Mucosa of descending colon (tissue), 3 donors: ENCODE data around the gene EML3. TPM values are rescaled to one million over a fixed set of nuclear protein-coding genes. Genes with fewer than 3 reads are reported as not detected.
A peak's percentile ranks its signal among the peaks of the same experiment; 100 is the strongest.

Experiments used
- ATAC-seq: fragments of 200-7000 bp; cut with Tn5 transposase; one replicate; pipeline ENCODE4 v1.9.1; 2020; ENCODE audit warnings: mild to moderate bottlenecking, moderate library complexity
- DNase-seq, 3 donors: peaks; one replicate each; pipeline ENCODE4 v3.0.0-alpha.2; 2020
- H3K36me3 ChIP-seq: fragments of 200-600 bp; one replicate; pipeline ENCODE4 v1.8.0; 2021; ENCODE audit warnings: low read depth, mild to moderate bottlenecking
- H3K4me1 ChIP-seq: fragments of 200-600 bp; one replicate; pipeline ENCODE4 v1.8.0; 2021; ENCODE audit warnings: low read depth, mild to moderate bottlenecking
- H3K4me3 ChIP-seq: fragments of 200-600 bp; one replicate; pipeline ENCODE4 v1.8.0; 2021; ENCODE audit warnings: mild to moderate bottlenecking
- H3K9me3 ChIP-seq: fragments of 200-600 bp; one replicate; pipeline ENCODE4 v1.8.0; 2021; ENCODE audit warnings: mild to moderate bottlenecking
- CTCF ChIP-seq: fragments of 200-600 bp; IDR thresholded peaks from one replicate; pipeline ENCODE4 v1.8.0; 2022; ENCODE audit warnings: antibody characterized with exemption, mild to moderate bottlenecking
- intact Hi-C, 2 donors: fragments of 100-400 bp; cut with DNase I in 1 of 2; cut with micrococcal nuclease in 1 of 2; formaldehyde crosslinking; loops; one replicate each; pipeline versions ENCODE4 v1.11.0 to v1.11.1; 2022; cut with DNase I, micrococcal nuclease
- total RNA-seq, 3 donors: library from RNA; stranded (reverse); fragmentation: NEBNext Ultra II Directional in 2 of 3; extraction: Animal tissue kit (Norgen Biotek cat#: 25700) in 2 of 3; gene quantifications; one replicate each; pipeline versions ENCODE4 v1.2.1 to v1.2.4, GENCODE V29; 2021 to 2023
- donor health status: DM: no; HTN: no; CAD: no; lungs with moderate emphysema.
- donor health status: DM: no; HTN: no; CAD: no.
- donor health status: DM: no; HTN: yes; CAD: no.

Gene EML3
- total RNA-seq, 3 donors from 2014 or later, result 54.6 to 57.7 (median 57.7) TPM

DNA sequence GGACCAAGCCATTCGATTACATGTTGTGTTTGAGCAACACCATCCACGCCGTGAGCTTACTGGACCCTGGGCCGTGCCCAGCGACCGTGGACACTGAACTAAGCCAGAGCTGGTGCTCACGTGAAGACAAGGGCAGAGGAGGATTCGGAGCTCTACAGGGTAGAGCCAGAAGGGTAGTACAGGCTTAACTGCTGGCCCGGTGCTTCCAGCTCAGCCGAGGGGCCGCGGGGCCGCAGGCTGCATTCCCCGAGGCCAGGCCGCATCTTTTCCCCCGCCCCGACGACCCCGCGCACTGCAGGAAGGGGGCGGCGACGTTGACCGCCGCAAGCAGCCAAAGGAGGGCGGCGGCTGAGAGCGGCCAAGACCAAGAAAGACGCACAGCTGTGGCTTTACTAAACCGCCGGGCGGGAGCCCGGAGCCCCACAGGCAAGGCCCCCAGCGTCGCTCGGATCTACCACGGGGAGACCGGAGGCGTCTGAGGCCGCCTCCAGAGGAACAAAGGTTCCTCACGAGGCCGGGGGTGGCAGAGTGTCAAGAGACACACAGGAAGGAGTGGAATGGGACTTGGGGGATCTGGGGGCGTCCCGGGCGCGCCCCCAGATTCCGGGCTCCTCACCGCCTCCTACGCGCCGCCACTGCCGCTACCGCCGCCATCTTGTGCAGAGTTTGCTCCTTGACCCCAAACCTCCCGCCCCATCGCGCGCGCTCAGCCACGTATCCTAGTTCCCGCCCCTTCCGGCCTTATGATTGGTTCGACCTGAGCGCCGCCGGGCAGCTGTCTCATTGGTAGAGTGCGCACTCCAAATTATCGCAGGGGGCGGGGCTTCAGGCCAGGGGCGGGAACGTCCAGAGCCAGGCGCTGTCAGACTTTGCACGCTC lies 33.6 kb upstream of the EML3 start, which contains the start of gene GANAB:
TSS of gene GANAB (minus strand) at position 668 of the 879 bp plus-strand sequence. CDS start at position 654, 14 bp downstream.
- Histone ChIP-seq H3K9me3 (no peaks in the 10 kb centered on the region), H3K36me3 (no peaks in the 10 kb centered on the region), H3K4me1 (peaks cover 22% of the 10 kb centered on the region), H3K4me3 (peak within 1 kb of the TSS; percentile 92)
- intact Hi-C loops, result no loop called here
- TF ChIP-seq CTCF, result no peak
- DNase-seq (peak; percentile 99 to 100 (median 100)), ATAC-seq (peak; percentile 99)

- DNase-seq (no peak), ATAC-seq (peak; percentile 11)
- TF ChIP-seq CTCF, result no peak
- H3K36me3 ChIP-seq, result no peaks in the 10 kb centered on the region
- intact Hi-C loops, result no loop called here
- no peaks in the 10 kb centered on the region for H3K9me3 ChIP-seq
- peak overlapping the region; percentile 92 for H3K4me3 ChIP-seq
- peaks cover 22% of the 10 kb centered on the region for H3K4me1 ChIP-seq
Observed at GRCh38 chr11:62645671-62645945, 33.0 kb upstream of the EML3 start.

- intact Hi-C loops, result no loop called here
- DNase-seq (no peak), ATAC-seq (no peak)
- H3K4me1 ChIP-seq, result peaks cover 22% of the 10 kb centered on the region
- no peak for TF ChIP-seq CTCF
- no peaks in the 10 kb centered on the region for H3K36me3 ChIP-seq
- no peaks in the 10 kb centered on the region for H3K9me3 ChIP-seq
- H3K4me3 ChIP-seq, result no peak overlapping the region
Observed at GRCh38 chr11:62644220-62644619, 31.6 kb upstream of the EML3 start.

DNA sequence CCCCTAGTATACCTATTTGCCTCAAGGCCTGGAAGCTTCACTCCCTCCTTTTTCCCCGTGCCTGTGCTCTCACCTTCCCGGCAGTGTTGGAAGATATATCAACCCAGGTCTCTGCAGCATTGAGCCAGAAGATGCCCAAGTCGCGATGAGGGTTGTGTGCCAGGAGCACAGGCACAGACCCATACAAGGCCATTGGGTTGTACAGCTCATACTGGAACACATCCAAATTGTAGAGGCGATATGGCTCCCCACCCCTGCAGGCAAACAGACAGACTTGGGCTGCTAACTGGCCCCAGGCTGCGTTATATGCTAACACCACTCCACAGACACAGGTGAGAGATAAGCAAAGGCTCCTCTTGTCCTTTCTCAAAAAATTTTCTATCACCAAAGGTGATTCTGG lies 19.9 kb upstream of the EML3 start:
- Histone ChIP-seq H3K4me1 (no peaks in the 10 kb centered on the region), H3K4me3 (no peak overlapping the region), H3K36me3 (peaks cover 27% of the 10 kb centered on the region), H3K9me3 (no peaks in the 10 kb centered on the region)
- ATAC-seq (no peak), DNase-seq (no peak)
- no peak for TF ChIP-seq CTCF
- intact Hi-C loops, result no loop called here

- H3K9me3 ChIP-seq, result no peaks in the 10 kb centered on the region
- no peak for ATAC-seq
- no peak overlapping the region for H3K4me3 ChIP-seq
- TF ChIP-seq CTCF, result no peak
- peaks cover 27% of the 10 kb centered on the region for H3K36me3 ChIP-seq
- no peak for DNase-seq
- no peaks in the 10 kb centered on the region for H3K4me1 ChIP-seq
- intact Hi-C loops, result no loop called here
Observed at GRCh38 chr11:62627713-62628112, 15.1 kb upstream of the EML3 start.
